Measurements from ENCODE around the gene ANKH. TPM values are rescaled to one million over a fixed set of nuclear protein-coding genes. Genes with fewer than 3 reads are reported as not detected.

Gene ANKH
- total and polyA plus RNA-seq, 2 of the 13 experiments (the other 11 are each of a cell fraction or from before 2014, with no cell fraction given): 25.0 to 36.0 TPM

DNA sequence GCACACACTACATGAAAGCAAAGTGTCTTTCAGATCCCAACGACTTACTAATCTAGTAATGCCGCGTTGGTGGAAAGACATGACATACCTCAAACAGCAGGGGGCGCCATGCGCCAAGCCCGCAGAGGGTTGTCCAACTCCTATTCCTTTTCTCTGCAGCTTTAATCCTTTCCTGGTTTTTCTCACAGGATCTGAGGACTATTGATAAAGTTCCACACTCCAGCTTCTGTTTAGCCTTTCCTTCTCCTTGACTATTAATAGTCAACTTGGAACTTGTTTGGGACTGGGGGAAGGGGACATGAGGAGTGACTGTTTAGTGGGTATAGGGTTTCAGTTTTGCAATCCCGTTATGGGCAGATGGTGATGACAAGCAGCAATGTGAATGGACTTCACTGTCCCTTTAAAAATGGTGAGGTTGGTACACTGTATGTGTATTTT, 144.1 kb downstream of the ANKH start (continued):
- TF ChIP-seq BCL3 (CRISPR knock-in tag; IDR thresholded peaks at IDR 0.05): no peak
- TF ChIP-seq, protein P1, sequence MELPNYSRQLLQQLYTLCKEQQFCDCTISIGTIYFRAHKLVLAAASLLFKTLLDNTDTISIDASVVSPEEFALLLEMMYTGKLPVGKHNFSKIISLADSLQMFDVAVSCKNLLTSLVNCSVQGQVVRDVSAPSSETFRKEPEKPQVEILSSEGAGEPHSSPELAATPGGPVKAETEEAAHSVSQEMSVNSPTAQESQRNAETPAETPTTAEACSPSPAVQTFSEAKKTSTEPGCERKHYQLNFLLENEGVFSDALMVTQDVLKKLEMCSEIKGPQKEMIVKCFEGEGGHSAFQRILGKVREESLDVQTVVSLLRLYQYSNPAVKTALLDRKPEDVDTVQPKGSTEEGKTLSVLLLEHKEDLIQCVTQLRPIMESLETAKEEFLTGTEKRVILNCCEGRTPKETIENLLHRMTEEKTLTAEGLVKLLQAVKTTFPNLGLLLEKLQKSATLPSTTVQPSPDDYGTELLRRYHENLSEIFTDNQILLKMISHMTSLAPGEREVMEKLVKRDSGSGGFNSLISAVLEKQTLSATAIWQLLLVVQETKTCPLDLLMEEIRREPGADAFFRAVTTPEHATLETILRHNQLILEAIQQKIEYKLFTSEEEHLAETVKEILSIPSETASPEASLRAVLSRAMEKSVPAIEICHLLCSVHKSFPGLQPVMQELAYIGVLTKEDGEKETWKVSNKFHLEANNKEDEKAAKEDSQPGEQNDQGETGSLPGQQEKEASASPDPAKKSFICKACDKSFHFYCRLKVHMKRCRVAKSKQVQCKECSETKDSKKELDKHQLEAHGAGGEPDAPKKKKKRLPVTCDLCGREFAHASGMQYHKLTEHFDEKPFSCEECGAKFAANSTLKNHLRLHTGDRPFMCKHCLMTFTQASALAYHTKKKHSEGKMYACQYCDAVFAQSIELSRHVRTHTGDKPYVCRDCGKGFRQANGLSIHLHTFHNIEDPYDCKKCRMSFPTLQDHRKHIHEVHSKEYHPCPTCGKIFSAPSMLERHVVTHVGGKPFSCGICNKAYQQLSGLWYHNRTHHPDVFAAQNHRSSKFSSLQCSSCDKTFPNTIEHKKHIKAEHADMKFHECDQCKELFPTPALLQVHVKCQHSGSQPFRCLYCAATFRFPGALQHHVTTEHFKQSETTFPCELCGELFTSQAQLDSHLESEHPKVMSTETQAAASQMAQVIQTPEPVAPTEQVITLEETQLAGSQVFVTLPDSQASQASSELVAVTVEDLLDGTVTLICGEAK (IDR thresholded peaks at IDR 0.05): 0 out of 2 replicates have a peak, but pooled peaks have one; percentile 20
- TF ChIP-seq, protein P1 (CRISPR knock-in tag; IDR thresholded peaks at IDR 0.05): no peak
- no peak for TF ChIP-seq MXD3 (CRISPR knock-in tag; IDR thresholded peaks at IDR 0.05)
- no peak for TF ChIP-seq FOXK1 (CRISPR knock-in tag; IDR thresholded peaks at IDR 0.05; ENCODE audit: borderline replicate concordance, low read depth)
- 0 out of 2 replicates have a peak, but pooled peaks have one; percentile 14 for TF ChIP-seq FOXA3 (CRISPR knock-in tag; IDR thresholded peaks at IDR 0.05)
- TF ChIP-seq, protein P2, sequence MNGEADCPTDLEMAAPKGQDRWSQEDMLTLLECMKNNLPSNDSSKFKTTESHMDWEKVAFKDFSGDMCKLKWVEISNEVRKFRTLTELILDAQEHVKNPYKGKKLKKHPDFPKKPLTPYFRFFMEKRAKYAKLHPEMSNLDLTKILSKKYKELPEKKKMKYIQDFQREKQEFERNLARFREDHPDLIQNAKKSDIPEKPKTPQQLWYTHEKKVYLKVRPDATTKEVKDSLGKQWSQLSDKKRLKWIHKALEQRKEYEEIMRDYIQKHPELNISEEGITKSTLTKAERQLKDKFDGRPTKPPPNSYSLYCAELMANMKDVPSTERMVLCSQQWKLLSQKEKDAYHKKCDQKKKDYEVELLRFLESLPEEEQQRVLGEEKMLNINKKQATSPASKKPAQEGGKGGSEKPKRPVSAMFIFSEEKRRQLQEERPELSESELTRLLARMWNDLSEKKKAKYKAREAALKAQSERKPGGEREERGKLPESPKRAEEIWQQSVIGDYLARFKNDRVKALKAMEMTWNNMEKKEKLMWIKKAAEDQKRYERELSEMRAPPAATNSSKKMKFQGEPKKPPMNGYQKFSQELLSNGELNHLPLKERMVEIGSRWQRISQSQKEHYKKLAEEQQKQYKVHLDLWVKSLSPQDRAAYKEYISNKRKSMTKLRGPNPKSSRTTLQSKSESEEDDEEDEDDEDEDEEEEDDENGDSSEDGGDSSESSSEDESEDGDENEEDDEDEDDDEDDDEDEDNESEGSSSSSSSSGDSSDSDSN (CRISPR knock-in tag; IDR thresholded peaks at IDR 0.05): no peak
- no peak for TF ChIP-seq KLF6 (CRISPR knock-in tag; IDR thresholded peaks at IDR 0.05)
- no peak for TF ChIP-seq CREM (IDR thresholded peaks at IDR 0.05)
- TF ChIP-seq CREM (CRISPR knock-in tag; IDR thresholded peaks at IDR 0.05): no peak
- no peak for TF ChIP-seq HOMEZ (CRISPR knock-in tag; IDR thresholded peaks at IDR 0.05; ENCODE audit: low read depth)
- no peak for TF ChIP-seq ZNF556 (CRISPR knock-in tag; IDR thresholded peaks at IDR 0.05; ENCODE audit: borderline replicate concordance)
- TF ChIP-seq SRF (IDR thresholded peaks at IDR 0.05; ENCODE audit: low read depth, low read length): 0 out of 2 replicates have a peak, but pooled peaks have one; percentile 35
- no peak for TF ChIP-seq TP53 (CRISPR knock-in tag; conservative IDR thresholded peaks at IDR 0.05)
- no peak for TF ChIP-seq ZNF768 (CRISPR knock-in tag; IDR thresholded peaks at IDR 0.05)
